GM23338 (cell line): ENCODE data around the gene ZNF853. TPM values are rescaled to one million over a fixed set of nuclear protein-coding genes. Genes with fewer than 3 reads are reported as not detected.

Source experiments
- ATAC-seq: fragments of 200-7000 bp; cut with Tn5 transposase; 3 replicates; pipeline ENCODE4 v1.9.1; 2020
- DNase-seq: peaks from one replicate; pipeline ENCODE4 v3.0.0-alpha.2; 2015; ENCODE audit warnings: low spot score
- H2AFZ ChIP-seq: fragments of 200-600 bp; sonication (generic); 2 replicates; pipeline ENCODE4 v1.8.0; 2016; ENCODE audit warnings: antibody characterized with exemption, mild to moderate bottlenecking, moderate library complexity
- H3F3A ChIP-seq: fragments of 200-600 bp; sonication (generic); replicated peaks from 2 replicates; pipeline ENCODE4 v1.8.0; 2017; ENCODE audit warnings: antibody characterized with exemption, mixed run types, low read depth
- H3K27ac ChIP-seq: fragments of 200-600 bp; sonication (generic); 2 replicates; pipeline ENCODE4 v1.6.1; 2016; ENCODE audit warnings: low read depth
- H3K27me3 ChIP-seq: fragments of 200-600 bp; sonication (generic); 2 replicates; pipeline ENCODE4 v1.8.0; 2016; ENCODE audit warnings: mild to moderate bottlenecking, mixed run types, moderate library complexity; ENCODE audit not compliant: insufficient read depth
- H3K36me3 ChIP-seq: fragments of 200-600 bp; sonication (generic); 2 replicates; pipeline ENCODE4 v1.8.0; 2016; ENCODE audit warnings: mild to moderate bottlenecking; ENCODE audit not compliant: insufficient read depth
- H3K4me1 ChIP-seq: fragments of 200-600 bp; sonication (generic); 2 replicates; pipeline ENCODE4 v1.8.0; 2016; ENCODE audit warnings: mild to moderate bottlenecking, moderate library complexity; ENCODE audit not compliant: insufficient read depth
- H3K4me2 ChIP-seq: fragments of 200-600 bp; sonication (generic); 2 replicates; pipeline ENCODE4 v1.7.1; 2017; ENCODE audit warnings: mixed run types
- H3K4me3 ChIP-seq: fragments of 200-600 bp; sonication (generic); 2 replicates; pipeline ENCODE4 v1.6.1; 2016; ENCODE audit warnings: mixed run types
- H3K79me2 ChIP-seq: fragments of 200-600 bp; sonication (generic); replicated peaks from 2 replicates; pipeline ENCODE4 v1.8.0; 2017; ENCODE audit warnings: mild to moderate bottlenecking; ENCODE audit not compliant: insufficient read depth
- H3K9me2 ChIP-seq: fragments of 200-600 bp; sonication (generic); 2 replicates; pipeline ENCODE4 v1.8.0; 2017; ENCODE audit not compliant: insufficient read depth
- H4K20me1 ChIP-seq: fragments of 200-600 bp; sonication (generic); replicated peaks from 2 replicates; pipeline ENCODE4 v1.8.0; 2017; ENCODE audit warnings: mild to moderate bottlenecking; ENCODE audit not compliant: insufficient read depth
- H3K27ac Mint-ChIP-seq: 2 replicates; pipeline ENCODE4 v1.8.0; 2020; ENCODE audit warnings: inconsistent platforms, mild to moderate bottlenecking, moderate library complexity, mixed read lengths
- H3K27me3 Mint-ChIP-seq: 3 replicates; pipeline ENCODE4 v1.8.0; 2022; ENCODE audit warnings: low read depth, mild to moderate bottlenecking, moderate library complexity, mixed read lengths, inconsistent platforms; ENCODE audit not compliant: insufficient read depth, poor library complexity
- H3K36me3 Mint-ChIP-seq: 3 replicates; pipeline ENCODE4 v1.8.0; 2021; ENCODE audit warnings: low read depth, mild to moderate bottlenecking, inconsistent platforms, moderate library complexity, mixed read lengths
- H3K4me1 Mint-ChIP-seq: 3 replicates; pipeline ENCODE4 v1.8.0; 2020; ENCODE audit warnings: mild to moderate bottlenecking, inconsistent platforms, mixed read lengths
- H3K4me3 Mint-ChIP-seq: 3 replicates; pipeline ENCODE4 v1.8.0; 2021; ENCODE audit warnings: moderate library complexity, mild to moderate bottlenecking, inconsistent platforms, mixed read lengths
- H3K9me3 Mint-ChIP-seq: 3 replicates; pipeline ENCODE4 v1.8.0; 2020; ENCODE audit warnings: moderate library complexity, mild to moderate bottlenecking, inconsistent platforms, mixed read lengths
- CREB1 ChIP-seq: fragments of 250-450 bp; sonication (Bioruptor Pico); IDR thresholded peaks from 2 replicates; pipeline ENCODE4 v1.5.0; 2020; ENCODE audit warnings: low read depth, mild to moderate bottlenecking, moderate library complexity
- EZH2phosphoT487 ChIP-seq: fragments of 200-600 bp; sonication (generic); IDR thresholded peaks from one replicate; pipeline ENCODE4 v1.8.1; 2018; ENCODE audit warnings: antibody characterized with exemption; ENCODE audit not compliant: unreplicated experiment
- NANOG ChIP-seq: IDR thresholded peaks from 2 replicates; pipeline ENCODE4 v1.6.1; 2016; ENCODE audit warnings: antibody characterized with exemption, borderline replicate concordance
- POLR2AphosphoS5 ChIP-seq: IDR thresholded peaks from 2 replicates; pipeline ENCODE4 v1.6.1; 2016; ENCODE audit warnings: antibody characterized with exemption, low read depth
- ZNF114 ChIP-seq: fragments of 250-450 bp; sonication (Bioruptor Pico); IDR thresholded peaks from 2 replicates; pipeline ENCODE4 v1.5.0; 2020; ENCODE audit warnings: mild to moderate bottlenecking, moderate library complexity
- polyA plus RNA-seq: library from polyadenylated mRNA; unstranded; fragments of >200 nt; fragmentation: Nextera tagmentation; extraction: Ambion mirVana; gene quantifications from 2 replicates; pipeline ENCODE4 v1.2.1, GENCODE V29; 2016
- total RNA-seq: library from RNA; depleted of rRNA; stranded (reverse); fragments of >200 nt; shearing (Covaris generic); gene quantifications from 2 replicates; pipeline ENCODE4 v1.2.3, GENCODE V29; 2014
- TF ChIP-seq, protein P1 (sequence below), 2 experiments: fragments of 200-600 bp in 1 of 2; sonication (generic) in 1 of 2; conservative IDR thresholded peaks; 2 replicates each; pipeline versions ENCODE4 v1.5.1 to v1.6.1; 2016 to 2017; ENCODE audit warnings: antibody characterized with exemption in 2 of 2, low read depth in 2 of 2, mild to moderate bottlenecking in 2 of 2, moderate library complexity in 1 of 2
- TF ChIP-seq, protein P2 (sequence below): fragments of 250-450 bp; sonication (Bioruptor Pico); IDR thresholded peaks from 2 replicates; pipeline ENCODE4 v1.5.0; 2020; ENCODE audit warnings: mild to moderate bottlenecking, moderate library complexity
- TF ChIP-seq, protein P3 (sequence below): IDR thresholded peaks from 2 replicates; pipeline ENCODE4 v1.6.1; 2016; ENCODE audit warnings: antibody characterized with exemption
- TF ChIP-seq, protein P4 (sequence below): IDR thresholded peaks from one replicate; pipeline ENCODE4 v1.6.1; 2018; ENCODE audit warnings: antibody characterized with exemption; ENCODE audit not compliant: unreplicated experiment

Gene ZNF853
- total and polyA plus RNA-seq, 2 experiments from 2014 or later, result 0.32 to 8.9 TPM

DNA sequence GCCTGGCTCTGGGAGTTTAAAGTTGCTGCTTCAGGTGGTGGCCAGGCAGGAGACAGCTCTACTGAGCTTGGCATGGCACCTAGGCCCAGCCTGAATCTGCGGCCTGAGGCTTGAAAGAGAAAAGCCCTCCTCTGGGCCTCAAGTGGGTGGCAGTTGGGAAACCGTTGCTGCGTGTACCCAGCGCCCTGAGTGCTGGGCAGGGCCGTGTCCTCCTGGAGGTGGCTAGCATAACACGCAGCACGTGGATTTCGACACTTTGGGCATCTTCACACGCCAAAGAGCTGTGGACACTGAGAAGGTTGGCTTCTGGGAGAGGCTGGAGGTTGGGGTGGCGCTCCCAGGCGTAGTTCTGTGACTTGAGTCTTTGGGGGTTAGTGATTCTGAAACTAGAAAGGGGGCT lies 24.2 kb downstream of the ZNF853 start:
- Histone ChIP-seq H4K20me1 (no peaks in the 10 kb centered on the region; the same call in 1 of the 2 replicates), H3F3A (no peaks in the 10 kb centered on the region), H2AFZ (no peak overlapping the region), H3K9me2 (no peaks in the 10 kb centered on the region), H3K4me2 (no peak overlapping the region), H3K36me3 (no peaks in the 10 kb centered on the region), H3K79me2 (no peaks in the 10 kb centered on the region), H3K4me3 (no peak overlapping the region), H3K27ac (no peak overlapping the region), H3K4me1 (no peaks in the 10 kb centered on the region; the same call in 1 of the 2 replicates), H3K27me3 (no peaks in the 10 kb centered on the region)
- H3K9me3 Mint-ChIP-seq, result no peaks in the 10 kb centered on the region
- H3K27ac Mint-ChIP-seq, result no peak overlapping the region
- TF ChIP-seq, protein P1, sequence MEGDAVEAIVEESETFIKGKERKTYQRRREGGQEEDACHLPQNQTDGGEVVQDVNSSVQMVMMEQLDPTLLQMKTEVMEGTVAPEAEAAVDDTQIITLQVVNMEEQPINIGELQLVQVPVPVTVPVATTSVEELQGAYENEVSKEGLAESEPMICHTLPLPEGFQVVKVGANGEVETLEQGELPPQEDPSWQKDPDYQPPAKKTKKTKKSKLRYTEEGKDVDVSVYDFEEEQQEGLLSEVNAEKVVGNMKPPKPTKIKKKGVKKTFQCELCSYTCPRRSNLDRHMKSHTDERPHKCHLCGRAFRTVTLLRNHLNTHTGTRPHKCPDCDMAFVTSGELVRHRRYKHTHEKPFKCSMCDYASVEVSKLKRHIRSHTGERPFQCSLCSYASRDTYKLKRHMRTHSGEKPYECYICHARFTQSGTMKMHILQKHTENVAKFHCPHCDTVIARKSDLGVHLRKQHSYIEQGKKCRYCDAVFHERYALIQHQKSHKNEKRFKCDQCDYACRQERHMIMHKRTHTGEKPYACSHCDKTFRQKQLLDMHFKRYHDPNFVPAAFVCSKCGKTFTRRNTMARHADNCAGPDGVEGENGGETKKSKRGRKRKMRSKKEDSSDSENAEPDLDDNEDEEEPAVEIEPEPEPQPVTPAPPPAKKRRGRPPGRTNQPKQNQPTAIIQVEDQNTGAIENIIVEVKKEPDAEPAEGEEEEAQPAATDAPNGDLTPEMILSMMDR (conservative IDR thresholded peaks at IDR 0.05; ENCODE audit: low read depth in 2 of 2), result no peak
- peaks cover 9% of the 10 kb centered on the region for H3K36me3 Mint-ChIP-seq
- DNase-seq (no peak), ATAC-seq (no peak)
- peaks cover 27% of the 10 kb centered on the region for H3K27me3 Mint-ChIP-seq
- peaks cover 18% of the 10 kb centered on the region; the same call in 2 of the 3 replicates for H3K4me1 Mint-ChIP-seq
- peak overlapping the region; percentile 7; the same call in 1 of the 3 replicates for H3K4me3 Mint-ChIP-seq

DNA sequence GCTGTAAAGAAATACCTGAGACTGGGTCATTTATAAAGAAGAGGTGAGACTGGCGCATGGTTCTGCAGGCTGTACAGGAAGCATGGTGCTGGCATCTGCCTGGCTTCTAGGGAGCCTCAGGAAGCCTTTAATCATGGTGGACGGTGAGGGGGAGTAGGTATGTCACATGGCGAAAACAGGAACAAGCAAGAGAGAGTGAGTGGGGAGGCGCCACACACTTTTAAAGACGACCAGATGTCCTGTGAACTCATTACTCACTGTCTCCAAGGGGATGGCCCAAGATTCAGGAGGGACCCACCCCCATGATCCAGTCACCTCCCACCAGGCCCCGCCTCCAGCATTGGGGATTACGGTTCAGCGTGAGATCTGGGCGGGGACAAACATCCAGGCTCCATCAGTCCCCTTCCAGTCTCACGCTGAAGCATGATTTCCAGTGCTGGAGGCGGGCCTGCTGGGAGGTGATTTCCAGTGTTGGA lies 24.9 kb downstream of the ZNF853 start:
- H3K4me1 Mint-ChIP-seq, result peaks cover 18% of the 10 kb centered on the region; the same call in 2 of the 3 replicates
- no peaks in the 10 kb centered on the region; the same call in 1 of the 2 replicates for H3K4me1 ChIP-seq
- H2AFZ ChIP-seq, result no peak overlapping the region
- peaks cover 27% of the 10 kb centered on the region for H3K27me3 Mint-ChIP-seq
- no peaks in the 10 kb centered on the region for H3F3A ChIP-seq
- H3K4me3 ChIP-seq, result no peak overlapping the region
- H3K4me2 ChIP-seq, result no peak overlapping the region
- H3K36me3 ChIP-seq, result no peaks in the 10 kb centered on the region
- H4K20me1 ChIP-seq, result no peaks in the 10 kb centered on the region; the same call in 1 of the 2 replicates
- peak overlapping the region; percentile 7; the same call in 1 of the 3 replicates for H3K4me3 Mint-ChIP-seq
- H3K9me3 Mint-ChIP-seq, result no peaks in the 10 kb centered on the region
- peaks cover 9% of the 10 kb centered on the region for H3K36me3 Mint-ChIP-seq
- no peaks in the 10 kb centered on the region for H3K79me2 ChIP-seq
- H3K27me3 ChIP-seq, result no peaks in the 10 kb centered on the region
- DNase-seq (peak; percentile 88), ATAC-seq (peak; percentile 84)
- H3K27ac Mint-ChIP-seq, result peak overlapping the region; percentile 70
- H3K27ac ChIP-seq, result no peak overlapping the region
- H3K9me2 ChIP-seq, result no peaks in the 10 kb centered on the region
- TF ChIP-seq, protein P2, sequence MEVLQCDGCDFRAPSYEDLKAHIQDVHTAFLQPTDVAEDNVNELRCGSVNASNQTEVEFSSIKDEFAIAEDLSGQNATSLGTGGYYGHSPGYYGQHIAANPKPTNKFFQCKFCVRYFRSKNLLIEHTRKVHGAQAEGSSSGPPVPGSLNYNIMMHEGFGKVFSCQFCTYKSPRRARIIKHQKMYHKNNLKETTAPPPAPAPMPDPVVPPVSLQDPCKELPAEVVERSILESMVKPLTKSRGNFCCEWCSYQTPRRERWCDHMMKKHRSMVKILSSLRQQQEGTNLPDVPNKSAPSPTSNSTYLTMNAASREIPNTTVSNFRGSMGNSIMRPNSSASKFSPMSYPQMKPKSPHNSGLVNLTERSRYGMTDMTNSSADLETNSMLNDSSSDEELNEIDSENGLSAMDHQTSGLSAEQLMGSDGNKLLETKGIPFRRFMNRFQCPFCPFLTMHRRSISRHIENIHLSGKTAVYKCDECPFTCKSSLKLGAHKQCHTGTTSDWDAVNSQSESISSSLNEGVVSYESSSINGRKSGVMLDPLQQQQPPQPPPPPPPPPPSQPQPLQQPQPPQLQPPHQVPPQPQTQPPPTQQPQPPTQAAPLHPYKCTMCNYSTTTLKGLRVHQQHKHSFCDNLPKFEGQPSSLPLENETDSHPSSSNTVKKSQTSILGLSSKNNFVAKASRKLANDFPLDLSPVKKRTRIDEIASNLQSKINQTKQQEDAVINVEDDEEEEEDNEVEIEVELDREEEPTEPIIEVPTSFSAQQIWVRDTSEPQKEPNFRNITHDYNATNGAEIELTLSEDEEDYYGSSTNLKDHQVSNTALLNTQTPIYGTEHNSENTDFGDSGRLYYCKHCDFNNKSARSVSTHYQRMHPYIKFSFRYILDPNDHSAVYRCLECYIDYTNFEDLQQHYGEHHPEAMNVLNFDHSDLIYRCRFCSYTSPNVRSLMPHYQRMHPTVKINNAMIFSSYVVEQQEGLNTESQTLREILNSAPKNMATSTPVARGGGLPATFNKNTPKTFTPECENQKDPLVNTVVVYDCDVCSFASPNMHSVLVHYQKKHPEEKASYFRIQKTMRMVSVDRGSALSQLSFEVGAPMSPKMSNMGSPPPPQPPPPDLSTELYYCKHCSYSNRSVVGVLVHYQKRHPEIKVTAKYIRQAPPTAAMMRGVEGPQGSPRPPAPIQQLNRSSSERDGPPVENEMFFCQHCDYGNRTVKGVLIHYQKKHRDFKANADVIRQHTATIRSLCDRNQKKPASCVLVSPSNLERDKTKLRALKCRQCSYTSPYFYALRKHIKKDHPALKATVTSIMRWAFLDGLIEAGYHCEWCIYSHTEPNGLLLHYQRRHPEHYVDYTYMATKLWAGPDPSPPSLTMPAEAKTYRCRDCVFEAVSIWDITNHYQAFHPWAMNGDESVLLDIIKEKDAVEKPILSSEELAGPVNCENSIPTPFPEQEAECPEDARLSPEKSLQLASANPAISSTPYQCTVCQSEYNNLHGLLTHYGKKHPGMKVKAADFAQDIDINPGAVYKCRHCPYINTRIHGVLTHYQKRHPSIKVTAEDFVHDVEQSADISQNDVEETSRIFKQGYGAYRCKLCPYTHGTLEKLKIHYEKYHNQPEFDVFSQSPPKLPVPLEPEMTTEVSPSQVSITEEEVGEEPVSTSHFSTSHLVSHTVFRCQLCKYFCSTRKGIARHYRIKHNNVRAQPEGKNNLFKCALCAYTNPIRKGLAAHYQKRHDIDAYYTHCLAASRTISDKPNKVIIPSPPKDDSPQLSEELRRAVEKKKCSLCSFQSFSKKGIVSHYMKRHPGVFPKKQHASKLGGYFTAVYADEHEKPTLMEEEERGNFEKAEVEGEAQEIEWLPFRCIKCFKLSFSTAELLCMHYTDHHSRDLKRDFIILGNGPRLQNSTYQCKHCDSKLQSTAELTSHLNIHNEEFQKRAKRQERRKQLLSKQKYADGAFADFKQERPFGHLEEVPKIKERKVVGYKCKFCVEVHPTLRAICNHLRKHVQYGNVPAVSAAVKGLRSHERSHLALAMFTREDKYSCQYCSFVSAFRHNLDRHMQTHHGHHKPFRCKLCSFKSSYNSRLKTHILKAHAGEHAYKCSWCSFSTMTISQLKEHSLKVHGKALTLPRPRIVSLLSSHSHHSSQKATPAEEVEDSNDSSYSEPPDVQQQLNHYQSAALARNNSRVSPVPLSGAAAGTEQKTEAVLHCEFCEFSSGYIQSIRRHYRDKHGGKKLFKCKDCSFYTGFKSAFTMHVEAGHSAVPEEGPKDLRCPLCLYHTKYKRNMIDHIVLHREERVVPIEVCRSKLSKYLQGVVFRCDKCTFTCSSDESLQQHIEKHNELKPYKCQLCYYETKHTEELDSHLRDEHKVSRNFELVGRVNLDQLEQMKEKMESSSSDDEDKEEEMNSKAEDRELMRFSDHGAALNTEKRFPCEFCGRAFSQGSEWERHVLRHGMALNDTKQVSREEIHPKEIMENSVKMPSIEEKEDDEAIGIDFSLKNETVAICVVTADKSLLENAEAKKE (CRISPR knock-in tag), result no peak
- TF ChIP-seq ZNF114 (CRISPR knock-in tag) (no peak), CREB1 (CRISPR knock-in tag) (no peak), NANOG (no peak), POLR2AphosphoS5 (no peak), EZH2phosphoT487 (no peak)
- TF ChIP-seq, protein P3, sequence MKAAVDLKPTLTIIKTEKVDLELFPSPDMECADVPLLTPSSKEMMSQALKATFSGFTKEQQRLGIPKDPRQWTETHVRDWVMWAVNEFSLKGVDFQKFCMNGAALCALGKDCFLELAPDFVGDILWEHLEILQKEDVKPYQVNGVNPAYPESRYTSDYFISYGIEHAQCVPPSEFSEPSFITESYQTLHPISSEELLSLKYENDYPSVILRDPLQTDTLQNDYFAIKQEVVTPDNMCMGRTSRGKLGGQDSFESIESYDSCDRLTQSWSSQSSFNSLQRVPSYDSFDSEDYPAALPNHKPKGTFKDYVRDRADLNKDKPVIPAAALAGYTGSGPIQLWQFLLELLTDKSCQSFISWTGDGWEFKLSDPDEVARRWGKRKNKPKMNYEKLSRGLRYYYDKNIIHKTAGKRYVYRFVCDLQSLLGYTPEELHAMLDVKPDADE, result no peak
- TF ChIP-seq, protein P4, sequence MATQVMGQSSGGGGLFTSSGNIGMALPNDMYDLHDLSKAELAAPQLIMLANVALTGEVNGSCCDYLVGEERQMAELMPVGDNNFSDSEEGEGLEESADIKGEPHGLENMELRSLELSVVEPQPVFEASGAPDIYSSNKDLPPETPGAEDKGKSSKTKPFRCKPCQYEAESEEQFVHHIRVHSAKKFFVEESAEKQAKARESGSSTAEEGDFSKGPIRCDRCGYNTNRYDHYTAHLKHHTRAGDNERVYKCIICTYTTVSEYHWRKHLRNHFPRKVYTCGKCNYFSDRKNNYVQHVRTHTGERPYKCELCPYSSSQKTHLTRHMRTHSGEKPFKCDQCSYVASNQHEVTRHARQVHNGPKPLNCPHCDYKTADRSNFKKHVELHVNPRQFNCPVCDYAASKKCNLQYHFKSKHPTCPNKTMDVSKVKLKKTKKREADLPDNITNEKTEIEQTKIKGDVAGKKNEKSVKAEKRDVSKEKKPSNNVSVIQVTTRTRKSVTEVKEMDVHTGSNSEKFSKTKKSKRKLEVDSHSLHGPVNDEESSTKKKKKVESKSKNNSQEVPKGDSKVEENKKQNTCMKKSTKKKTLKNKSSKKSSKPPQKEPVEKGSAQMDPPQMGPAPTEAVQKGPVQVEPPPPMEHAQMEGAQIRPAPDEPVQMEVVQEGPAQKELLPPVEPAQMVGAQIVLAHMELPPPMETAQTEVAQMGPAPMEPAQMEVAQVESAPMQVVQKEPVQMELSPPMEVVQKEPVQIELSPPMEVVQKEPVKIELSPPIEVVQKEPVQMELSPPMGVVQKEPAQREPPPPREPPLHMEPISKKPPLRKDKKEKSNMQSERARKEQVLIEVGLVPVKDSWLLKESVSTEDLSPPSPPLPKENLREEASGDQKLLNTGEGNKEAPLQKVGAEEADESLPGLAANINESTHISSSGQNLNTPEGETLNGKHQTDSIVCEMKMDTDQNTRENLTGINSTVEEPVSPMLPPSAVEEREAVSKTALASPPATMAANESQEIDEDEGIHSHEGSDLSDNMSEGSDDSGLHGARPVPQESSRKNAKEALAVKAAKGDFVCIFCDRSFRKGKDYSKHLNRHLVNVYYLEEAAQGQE, result no peak
